Stimulated activated CD4-positive, alpha-beta T cell treated with anti-CD3 and anti-CD28 coated beads, Interleukin-1b, Interleukin-23, amount 100 ng/mL, for 24 hours (primary cell): ENCODE data around the gene CLK1.
"Not testable (repeated sequence)": the region's sequence is repeated elsewhere in the genome, so short reads cannot be mapped to it uniquely, and the experiment has no call there.

Source experiments
- DNase-seq, 4 experiments: peaks; one replicate each; pipeline ENCODE4 v3.0.0-alpha.2; 2020; ENCODE audit warnings: low read depth in 4 of 4, low spot score in 1 of 4

CLK1 gene

DNA sequence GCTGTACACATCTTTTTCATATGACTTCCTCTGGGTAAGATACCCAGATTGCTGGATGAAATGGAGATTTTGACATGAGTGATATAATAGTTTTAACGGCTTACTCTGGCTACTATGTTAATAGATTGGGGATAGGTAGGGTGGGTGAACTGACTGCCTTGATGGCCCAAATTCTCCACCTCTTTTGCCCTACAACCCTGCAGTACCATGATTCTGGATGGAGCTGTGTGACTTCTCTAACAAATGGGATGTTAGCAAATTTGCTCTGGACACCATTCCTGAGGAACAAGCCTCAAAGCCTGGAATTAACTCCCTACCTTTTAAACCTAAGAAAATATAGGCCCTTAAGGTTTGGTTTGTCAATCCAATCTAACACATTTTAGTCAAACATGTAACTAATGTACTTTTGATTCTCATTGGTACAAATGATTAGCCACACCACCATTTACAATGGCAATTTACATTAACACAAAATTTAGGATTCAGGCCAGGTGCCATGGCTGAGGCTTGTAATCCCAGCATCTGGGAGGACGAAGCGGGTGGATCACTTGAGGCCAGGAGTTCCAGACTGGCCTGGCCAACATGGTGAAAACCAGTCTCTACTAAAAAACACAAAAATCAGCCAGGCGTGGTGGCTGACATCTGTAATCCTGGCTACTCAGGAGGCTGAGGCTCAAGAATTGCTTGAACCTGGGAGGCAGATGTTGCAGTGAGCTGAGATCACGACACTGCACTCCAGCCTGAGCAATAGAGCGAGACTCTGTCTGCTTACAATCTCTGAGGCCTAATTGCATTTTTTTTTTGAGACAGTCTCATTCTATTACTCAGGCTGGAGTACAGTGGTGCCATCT is 12.8 kb downstream of the CLK1 start:
- DNase-seq, result no peak

DNA sequence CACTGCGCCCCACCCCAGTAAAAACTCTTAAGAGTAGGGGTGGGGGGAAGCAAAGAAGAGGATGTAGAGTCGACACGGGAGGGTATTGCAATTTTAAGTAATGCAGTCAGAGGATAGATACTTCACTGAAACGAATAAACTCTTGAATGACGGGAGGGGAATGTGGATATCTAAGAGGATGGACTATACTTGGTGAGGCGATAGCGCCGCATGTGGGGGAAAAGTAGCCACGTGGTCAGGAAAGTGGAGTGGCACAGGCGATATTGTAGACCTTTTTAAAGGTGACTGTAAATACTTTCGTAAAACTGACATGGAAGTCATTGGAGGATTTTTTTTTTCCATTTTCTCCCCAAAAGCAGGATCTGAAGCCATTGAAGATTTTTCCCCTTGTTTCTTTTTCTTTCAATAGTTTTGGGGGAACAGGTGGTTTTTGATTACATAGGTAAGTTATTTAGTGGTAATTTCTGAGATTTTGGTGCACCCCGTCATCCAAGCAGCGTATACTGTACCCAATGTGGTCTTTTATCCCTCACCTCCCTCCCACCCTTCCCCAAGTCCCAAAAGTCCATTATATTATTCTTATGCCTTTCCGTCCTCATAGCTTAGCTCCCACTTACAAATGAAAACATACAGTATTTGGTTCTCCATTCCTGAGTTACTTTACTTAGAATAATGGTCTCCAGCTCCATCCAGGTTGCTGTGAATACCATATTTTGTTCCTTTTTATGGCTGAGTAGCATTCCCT is 13.8 kb downstream of the CLK1 start:
- DNase-seq, result no peak

DNA sequence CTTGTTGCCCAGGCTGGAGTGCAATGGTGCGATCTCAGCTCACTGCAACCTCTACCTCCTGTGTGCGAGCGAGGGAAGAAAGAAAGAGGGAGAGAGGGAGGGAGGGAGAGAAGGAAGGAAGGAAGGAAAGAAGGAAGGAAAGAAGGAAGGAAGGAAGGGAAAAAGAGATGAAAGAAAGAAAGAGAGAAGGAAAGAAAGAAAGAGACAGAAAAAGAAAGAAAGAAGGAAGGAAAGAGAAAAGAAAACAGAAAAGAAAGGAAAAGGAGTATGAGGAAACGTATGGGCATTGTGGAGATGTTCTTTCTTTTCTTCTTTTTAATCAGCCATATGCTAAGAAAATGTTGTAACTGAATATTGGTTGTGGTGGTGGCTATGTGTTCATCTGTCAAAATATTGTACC is 16.5 kb downstream of the CLK1 start:
- DNase-seq, result no peak

DNA sequence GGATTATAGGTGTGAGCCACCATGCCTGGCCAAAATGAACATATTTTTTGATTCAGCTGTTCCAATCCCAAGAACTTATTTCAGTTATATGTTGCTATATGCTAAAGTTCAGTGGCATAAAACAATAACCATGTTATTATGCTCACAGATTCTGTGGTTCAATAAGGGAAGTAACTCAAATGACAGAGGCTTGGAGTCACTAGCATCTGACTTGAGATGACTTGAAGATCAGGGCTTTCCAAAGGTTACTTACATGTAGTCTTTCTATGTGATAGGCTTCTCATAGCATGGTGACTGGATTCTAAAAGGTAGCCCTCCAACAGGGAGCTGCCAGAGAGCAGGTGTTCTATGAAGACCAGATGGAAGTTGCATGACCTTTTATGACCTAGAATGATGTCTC is 17.2 kb downstream of the CLK1 start:
- no peak for DNase-seq

DNA sequence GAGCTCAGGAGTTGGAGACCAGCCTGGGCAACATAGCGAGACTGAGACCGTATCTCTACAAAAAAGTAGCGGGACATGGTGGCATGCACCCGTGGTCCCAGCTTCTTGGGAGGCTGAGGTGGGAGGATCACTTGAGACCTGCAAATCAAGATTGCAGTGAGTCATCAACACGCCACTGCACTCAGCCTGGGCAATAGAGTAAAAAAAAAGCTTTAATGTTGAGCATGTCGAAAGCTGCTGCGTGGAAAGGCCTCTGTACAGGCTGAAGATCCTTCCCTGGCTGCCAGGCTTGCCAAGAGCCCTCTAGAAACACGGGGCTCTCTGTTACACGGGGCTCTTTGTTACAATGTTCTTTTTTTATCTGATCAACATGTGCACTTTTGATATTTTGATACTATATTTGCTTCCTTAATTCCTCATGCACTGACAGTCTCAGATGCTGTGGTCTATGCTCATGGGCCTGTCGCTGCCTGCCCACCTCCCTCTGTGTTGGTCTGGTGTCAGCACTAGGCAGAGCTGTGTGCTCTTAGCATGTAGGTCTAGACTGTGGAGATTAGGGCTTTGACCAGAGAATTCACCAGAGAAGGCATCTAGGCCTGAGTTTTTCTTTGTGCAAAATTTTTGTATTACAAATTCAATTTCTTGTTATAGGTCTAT is 18.7 kb downstream of the CLK1 start:
- no peak for DNase-seq

DNA sequence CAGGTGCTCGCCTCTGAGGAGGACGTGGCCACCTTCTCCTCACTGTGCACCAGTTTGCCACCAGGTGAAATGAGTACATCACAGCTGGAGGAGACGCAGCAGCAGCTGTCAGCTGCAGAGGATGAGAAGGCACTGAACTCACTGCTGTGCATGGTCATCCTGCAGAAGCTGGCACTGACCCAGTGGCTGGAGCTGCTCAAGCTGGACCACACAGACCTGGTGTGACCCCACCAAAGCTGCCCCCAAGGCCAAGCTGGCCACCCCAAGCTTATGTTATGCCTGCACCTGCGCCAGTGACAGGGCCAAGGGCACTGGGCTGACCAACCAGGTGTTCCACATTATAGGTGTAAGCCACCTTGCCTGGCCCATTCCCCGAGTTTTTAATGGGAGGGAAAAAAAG is 19.3 kb downstream of the CLK1 start:
- DNase-seq, result no peak

DNA sequence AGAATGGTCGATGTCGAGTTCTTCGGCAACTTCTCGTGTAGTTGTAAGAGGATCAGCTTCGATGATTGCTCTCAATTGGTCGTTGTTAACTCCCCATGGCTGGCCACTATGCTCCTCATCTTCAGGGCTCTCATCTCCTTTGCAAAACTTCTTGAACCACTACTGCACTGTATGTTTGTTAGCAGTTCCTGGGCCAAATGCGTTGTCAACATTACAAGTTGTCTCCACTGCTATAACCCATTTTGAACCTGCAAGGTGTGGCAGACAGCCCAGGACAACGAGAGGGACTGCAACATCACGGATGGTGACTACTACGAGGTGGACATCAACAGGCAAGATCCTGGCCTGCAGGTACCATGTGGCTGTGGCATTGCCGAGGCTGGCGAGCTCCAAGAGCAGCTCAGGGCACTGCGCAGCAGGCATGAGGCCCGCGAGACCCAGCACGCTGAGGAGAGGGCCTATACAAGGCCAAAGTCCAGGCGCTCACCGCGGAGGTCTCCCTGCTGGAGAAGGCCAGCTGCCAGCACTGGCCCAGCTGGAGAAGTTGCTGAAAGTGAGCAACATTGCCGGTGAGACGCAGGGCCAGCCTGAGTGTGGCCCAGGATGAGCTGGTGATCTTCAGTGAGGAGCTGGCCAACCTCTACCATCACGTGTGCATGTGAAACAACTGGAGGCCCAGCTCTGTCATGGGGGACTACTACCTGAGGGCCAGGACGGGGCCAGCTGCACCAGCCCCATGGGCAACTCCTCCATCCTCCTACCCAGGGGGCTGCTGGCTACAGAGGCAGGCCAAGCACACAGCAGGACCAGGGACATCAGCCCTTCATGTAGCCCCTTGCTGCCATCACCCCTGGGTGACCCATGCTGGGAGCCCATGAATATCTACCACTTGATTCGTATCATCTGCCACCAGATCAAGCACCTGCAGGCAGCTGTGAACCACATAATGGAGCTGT is 20.2 kb downstream of the CLK1 start:
- no peak for DNase-seq

DNA sequence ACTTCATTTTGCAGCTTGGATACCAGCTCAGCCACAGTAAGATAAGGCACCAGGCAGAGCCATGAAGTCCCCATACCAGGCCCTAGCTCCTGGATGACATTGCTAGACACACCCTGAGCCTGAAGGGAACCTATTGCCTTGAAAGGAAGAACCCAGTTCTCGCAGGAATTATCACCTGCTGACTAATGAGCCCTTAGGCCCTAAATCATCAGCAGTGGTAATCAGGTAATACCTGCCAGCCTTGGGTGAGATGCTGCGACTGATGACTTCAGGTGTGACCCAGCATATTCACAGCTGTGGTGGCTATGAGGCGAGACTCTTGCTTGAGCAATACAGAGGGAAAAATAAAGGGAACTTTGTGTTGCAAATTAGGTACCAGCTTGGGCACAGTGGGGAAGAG is 24.9 kb downstream of the CLK1 start:
- DNase-seq, result no peak

DNA sequence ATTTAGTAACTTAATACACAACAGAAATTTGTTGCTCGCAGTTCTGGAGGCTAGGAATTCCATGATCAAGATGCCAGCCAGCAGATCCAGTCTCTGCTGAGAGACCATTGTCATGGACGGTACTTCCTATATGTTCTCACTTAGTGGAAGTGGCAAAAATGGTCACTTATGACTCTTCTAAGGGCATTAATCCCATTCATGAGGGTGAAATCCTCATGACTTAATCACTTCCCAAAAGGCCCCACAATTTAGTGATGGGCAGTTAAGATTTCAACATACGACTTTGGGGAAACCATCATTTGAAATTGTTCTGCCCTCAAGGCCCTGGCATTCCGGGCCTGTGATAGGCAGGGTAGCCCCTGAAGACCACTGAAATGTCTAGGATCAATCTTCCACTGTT is 29.8 kb downstream of the CLK1 start:
- no peak for DNase-seq

DNA sequence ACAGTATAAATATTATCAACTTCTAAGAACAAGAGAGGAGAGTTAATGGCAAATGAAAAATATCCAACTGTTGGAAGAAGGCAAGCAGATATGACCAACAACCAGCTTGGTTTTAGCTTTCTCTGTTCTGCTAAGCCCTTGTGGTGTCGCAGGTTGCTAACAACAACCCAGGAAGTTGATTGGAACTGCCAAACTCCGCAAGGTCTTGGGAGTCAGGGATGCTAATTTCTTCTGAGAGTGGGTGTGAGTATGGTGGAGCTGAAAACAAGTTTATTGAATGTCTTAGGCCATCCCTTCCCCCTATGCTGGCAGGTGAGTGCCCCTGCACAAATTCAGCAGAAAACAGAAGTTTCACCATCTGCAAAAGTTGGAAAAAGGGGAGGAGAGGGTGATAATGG is 35.2 kb downstream of the CLK1 start:
- DNase-seq, result no peak

DNA sequence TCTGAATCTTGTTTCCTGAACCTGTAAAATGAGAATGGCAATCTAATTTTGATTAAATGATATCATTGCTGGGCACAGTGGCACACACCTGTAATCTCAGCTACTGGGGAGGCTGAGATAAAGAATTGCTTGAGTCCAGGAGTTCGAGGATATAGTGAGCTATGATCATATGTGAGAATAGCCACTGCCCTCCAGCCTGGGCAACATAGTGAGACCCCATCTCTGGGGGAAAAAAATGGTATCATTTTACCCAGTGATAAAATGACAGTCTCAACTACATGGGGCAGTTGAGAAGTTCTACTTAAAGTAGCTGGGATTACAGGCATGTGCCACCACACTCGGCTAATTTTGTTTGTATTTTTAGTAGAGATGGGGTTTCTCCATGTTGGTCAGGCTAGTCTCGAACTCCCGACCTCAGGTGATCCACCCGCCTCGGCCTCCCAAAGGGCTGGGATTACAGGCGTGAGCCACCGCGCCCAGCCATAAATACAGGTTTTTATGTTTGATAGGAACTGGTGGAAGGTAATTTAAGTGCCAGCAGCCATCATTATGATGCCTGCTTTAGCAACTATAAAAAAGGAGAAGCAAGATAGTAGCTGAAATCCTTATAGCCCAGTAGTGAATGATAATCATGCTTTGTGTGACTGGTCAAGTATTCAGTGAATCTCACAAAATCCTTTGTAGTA is 35.7 kb downstream of the CLK1 start:
- no peak for DNase-seq

DNA sequence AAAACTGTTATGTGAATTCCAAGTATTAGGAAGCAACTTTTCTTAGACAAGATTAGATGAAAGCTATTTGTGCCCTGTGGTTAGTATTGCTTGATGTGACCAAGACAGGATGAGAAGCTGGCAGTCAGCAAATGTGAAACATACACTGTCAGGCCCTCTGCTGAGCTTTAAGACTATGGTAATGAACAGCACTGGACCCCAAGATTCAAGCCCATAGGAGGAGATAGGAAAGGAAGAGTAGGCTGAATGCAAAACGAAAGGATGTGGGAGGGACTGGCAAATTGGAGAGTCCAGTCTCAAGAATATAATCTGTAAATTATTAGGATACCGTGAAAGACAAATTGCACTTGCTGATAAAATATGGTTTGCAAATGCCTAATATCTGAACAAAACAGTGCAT is 36.4 kb downstream of the CLK1 start:
- no peak for DNase-seq

DNA sequence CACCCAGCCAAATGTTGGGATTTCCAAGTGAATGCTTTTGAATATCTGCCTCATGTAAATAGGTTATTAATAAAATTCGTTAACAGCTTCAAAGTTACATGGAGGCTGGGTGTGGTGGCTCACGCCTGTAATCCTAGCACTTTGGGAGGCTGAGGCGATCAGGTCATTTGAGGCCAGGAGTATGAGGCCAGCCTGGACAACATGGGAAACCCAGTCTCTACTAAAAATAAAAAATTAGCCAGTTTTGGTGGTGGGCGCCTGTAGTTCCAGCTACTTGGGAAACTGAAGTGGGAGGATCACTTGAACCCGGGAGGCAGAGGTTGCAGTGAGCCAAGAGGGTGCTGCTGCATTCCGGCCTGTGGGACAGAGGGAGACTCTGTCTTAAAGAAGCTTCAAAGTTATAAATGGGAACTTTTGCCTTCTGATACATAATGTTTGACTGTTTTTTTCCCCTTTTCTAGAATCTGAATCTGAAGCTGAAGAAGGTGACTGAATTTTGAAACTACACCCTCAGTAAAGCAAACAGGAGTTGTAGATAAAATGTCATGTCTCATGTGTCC is 42.7 kb downstream of the CLK1 start:
- no peak for DNase-seq

DNA sequence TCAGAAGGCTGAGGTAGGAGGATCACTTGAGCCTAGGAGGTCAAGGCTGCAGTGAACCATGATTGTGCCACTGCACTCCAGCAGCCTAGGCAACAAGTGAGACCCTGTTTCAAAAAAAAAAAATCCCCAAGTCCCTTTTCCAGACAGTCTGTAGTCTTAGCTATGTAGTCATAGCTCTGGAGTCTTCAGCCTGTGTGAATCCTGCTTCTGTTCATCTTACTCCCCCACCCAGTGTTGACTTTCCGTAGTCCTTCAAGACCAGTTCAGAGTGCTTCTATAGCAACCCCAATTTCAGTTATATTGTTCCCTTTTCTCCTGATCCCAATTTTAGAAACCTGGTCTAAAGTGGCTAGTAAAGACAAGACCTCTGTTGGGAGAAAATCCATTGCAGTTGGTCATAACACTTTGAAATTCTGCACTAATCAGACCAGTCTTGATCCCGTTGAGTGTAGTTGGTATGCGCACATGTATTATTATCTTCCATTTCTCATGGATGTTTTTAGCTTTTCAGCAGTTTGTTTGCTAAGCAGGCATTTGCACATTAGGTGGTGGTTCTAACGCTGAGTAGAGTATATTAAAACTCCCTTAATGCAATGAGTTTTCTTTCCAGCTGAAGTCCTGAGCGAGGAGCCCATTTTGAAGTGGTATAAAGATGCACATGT is 43.8 kb downstream of the CLK1 start:
- DNase-seq, result no peak

DNA sequence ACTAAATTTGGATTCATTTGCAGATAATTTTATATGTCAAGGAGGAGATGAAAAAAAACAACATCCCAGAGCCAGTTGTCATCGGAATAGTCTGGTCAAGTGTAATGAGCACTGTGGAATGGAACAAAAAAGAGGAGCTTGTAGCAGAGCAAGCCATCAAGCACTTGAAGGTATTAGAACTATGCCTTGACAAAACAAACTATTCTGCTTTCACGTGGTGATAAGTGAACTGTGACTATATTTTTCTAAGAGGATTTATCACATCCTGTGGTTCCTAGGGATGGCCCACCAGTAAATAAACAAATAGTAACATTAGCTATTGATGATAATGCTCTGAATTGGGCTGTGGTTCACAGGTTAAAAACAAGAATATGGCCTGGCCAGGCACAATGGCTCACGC is 45.7 kb downstream of the CLK1 start:
- not testable (repeated sequence) for DNase-seq

DNA sequence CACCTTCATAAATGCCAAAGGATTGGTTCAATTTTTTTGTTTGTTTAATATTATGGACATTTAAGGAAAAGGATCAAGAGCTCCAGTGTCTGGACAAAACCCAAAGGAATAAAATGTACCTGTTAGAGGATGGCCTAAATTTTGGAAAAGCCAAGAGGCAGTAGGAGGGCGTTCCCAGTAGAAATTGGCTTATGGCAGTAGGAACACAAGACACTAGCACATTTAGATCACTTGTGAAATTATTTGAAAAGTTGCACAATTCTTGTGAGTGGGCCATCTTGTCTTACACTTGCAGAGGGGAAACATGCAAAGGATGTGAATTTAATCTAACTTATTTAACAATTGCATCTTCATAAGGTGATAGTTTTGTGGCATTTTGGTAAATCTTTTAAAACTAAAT is 49.5 kb downstream of the CLK1 start:
- DNase-seq, result no peak

DNA sequence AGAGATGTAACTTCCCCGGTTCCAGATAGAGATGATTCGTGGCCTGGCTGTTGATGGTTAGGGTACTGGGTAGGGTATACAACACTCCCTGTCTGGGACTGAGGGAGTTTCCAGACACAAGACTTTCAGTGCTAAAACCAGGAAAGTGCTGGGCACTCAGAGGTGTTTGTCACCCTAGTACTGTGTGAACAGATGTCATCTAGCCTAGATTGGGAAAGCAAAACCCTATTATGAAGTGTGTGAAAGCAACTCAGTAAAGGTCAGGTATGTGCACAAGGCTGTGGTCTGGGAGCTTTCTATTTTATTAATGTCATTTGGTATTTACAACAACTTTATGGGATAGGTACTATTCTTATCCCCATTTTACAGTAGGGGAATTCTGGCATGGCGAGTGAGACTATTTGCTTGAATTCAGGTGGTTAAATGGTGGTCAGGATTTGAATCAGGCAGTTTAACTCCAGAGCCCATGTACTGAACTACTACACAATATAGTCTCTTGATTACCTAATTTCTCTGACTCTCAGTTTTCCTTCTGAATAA is 50.1 kb downstream of the CLK1 start:
- DNase-seq, result peak in 1 of 4 experiments; percentile 13

DNA sequence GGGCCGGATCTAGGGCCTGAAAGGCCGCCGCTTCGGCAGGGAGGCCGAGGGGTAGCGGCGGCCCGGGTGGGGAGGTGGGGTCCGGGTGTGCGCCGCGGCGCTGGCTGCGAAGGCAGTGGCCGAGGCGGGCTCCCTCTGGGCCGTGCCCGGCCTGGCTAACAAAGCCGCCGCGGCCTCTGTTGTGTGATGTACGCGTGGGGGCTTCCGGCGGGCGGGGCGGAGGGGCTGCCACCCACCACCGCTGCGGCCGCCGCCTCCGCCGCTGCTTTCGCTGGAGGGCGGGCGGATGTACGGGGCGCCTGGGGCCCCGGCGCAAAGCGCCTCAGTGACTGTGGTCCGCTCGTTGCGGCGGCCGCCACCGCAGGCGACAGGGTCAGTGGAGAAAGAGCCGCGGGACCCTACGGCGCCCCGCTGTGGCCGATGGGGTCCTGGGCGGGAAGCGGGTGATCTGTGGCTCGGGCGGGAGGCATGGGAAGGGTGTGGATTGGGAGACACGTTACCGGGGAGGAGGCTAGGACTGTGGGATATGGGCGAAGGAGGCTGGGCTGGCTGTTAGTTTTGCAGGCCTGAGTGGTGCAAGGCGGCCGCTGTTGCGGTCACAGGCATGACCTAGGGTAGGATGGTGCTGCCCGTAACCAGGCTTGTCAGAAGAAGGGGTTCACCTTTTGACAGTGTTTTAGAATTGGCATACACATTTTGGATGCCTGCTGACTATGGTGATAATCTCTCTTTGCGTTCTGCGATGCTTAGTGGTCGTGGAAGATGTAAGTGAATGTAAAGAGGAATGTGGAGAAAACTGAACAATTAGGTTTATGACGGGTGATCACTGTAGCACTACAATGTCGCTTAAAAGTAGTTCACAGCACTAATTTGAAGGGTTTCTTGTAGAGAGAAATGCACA is 52.1 kb downstream of the CLK1 start:
- DNase-seq, result peak; percentile 12 to 54 (median 24)
